Esophagus squamous epithelium (tissue), 4 donors: ENCODE measurements around the gene CES1.

Source experiments
- CTCF ChIP-seq, 6 experiments: fragments of 450-650 bp in 4 of 6; fragments of 200-600 bp in 2 of 6; sonication (generic) in 2 of 6; IDR thresholded peaks; one replicate each; pipeline ENCODE4 v1.5.1; 2016 to 2019; ENCODE audit warnings: antibody characterized with exemption in 6 of 6, mild to moderate bottlenecking in 4 of 6, moderate library complexity in 4 of 6
- POLR2A ChIP-seq, 4 donors: fragments of 450-650 bp; IDR thresholded peaks; one replicate each; pipeline ENCODE4 v1.6.1; 2017; ENCODE audit warnings: antibody characterized with exemption in 4 of 4, mild to moderate bottlenecking in 4 of 4, moderate library complexity in 3 of 4

DNA sequence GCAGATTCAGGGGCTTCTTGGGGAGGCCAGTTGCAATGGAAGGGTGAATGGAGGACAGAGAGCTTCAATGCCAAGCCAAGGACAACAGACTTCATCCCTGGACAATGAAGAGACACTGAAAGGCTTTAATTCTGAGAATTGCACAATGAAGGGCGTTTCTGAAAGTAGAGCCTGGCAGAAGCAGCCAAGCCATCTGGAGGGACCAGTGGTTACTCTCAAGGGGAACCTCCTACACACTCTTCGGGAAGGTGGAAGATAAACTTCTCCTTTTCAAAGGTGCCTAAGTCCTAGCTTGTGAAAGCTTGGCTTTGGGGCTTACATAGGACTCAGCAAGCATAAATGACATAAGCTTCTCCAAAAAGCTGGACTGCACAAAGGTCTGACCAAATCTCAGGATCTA lies 6.2 kb upstream of the CES1 start:
- TF ChIP-seq POLR2A (IDR thresholded peaks at IDR 0.05) (no peak), CTCF (IDR thresholded peaks at IDR 0.05) (no peak)
